GM18519 (cell line): ENCODE results near the gene RPS14.

Source experiments
- ATAC-seq: cut with Tn5 transposase; IDR thresholded peaks from one replicate; pipeline ENCODE4 v1.9.1; 2021; ENCODE audit warnings: mild to moderate bottlenecking, moderate library complexity; ENCODE audit not compliant: unreplicated experiment, low FRiP score

Gene RPS14

GRCh38 chr5:150449517-150450339 is at the start of gene RPS14:
TSS of gene RPS14 (minus strand) at chr5:150449739. CDS start at chr5:150447733, 2,006 bp downstream.
- ATAC-seq: peak; percentile 86

GRCh38 chr5:150498971-150499370 is 49.4 kb upstream of the RPS14 start:
- no peak for ATAC-seq

- ATAC-seq: no peak
These were observed 49.0 kb upstream of the RPS14 start for GRCh38 chr5:150498501-150498900.

GRCh38 chr5:150497989-150498317 is 48.4 kb upstream of the RPS14 start:
- ATAC-seq: no peak

GRCh38 chr5:150497274-150497988 is 47.9 kb upstream of the RPS14 start:
- ATAC-seq: no peak

- no peak for ATAC-seq
These were observed 47.0 kb upstream of the RPS14 start for GRCh38 chr5:150496534-150496933.

GRCh38 chr5:150496098-150496497 is 46.6 kb upstream of the RPS14 start:
- ATAC-seq: no peak

GRCh38 chr5:150492621-150493020 is 43.1 kb upstream of the RPS14 start:
- ATAC-seq: no peak

GRCh38 chr5:150491876-150492275 is 42.3 kb upstream of the RPS14 start:
- ATAC-seq: no peak

- ATAC-seq: no peak
These were observed 41.2 kb upstream of the RPS14 start for GRCh38 chr5:150490754-150491153.

GRCh38 chr5:150490296-150490669 is 40.7 kb upstream of the RPS14 start:
- no peak for ATAC-seq

GRCh38 chr5:150489360-150490295 is 40.1 kb upstream of the RPS14 start:
- ATAC-seq: peak; percentile 81

GRCh38 chr5:150488519-150489359 is 39.2 kb upstream of the RPS14 start:
- no peak for ATAC-seq

- no peak for ATAC-seq
These were observed 37.9 kb upstream of the RPS14 start for GRCh38 chr5:150487199-150488061.

- no peak for ATAC-seq
These were observed 37.1 kb upstream of the RPS14 start for GRCh38 chr5:150486402-150487198.

GRCh38 chr5:150485693-150486401 is 36.3 kb upstream of the RPS14 start:
- ATAC-seq: no peak

- no peak for ATAC-seq
These were observed 35.6 kb upstream of the RPS14 start for GRCh38 chr5:150484964-150485692.
